Tibial nerve (tissue), 4 donors: ENCODE results near the gene TMCO4.

Source experiments
- CTCF ChIP-seq, 5 experiments: fragments of 200-600 bp in 3 of 5; fragments of 450-650 bp in 2 of 5; sonication (generic) in 3 of 5; IDR thresholded peaks; one replicate each; pipeline ENCODE4 v1.5.1; 2016 to 2019; ENCODE audit warnings: antibody characterized with exemption in 5 of 5, mild to moderate bottlenecking in 3 of 5, moderate library complexity in 2 of 5
- EP300 ChIP-seq, 2 donors: sonication (generic); formaldehyde crosslinking; IDR thresholded peaks; one replicate each; pipeline ENCODE4 v1.6.1; 2017; ENCODE audit warnings: antibody characterized with exemption in 2 of 2, mild to moderate bottlenecking in 1 of 2
- POLR2A ChIP-seq, 2 donors: fragments of 450-650 bp; IDR thresholded peaks; one replicate each; pipeline ENCODE4 v1.6.1; 2017; ENCODE audit warnings: antibody characterized with exemption in 2 of 2, mild to moderate bottlenecking in 2 of 2, moderate library complexity in 2 of 2

- no peak for TF ChIP-seq CTCF (IDR thresholded peaks at IDR 0.05)
- no peak for TF ChIP-seq POLR2A (IDR thresholded peaks at IDR 0.05)
- TF ChIP-seq EP300 (IDR thresholded peaks at IDR 0.05) = no peak
These were observed 86.8 kb downstream of the TMCO4 start for GRCh38 chr1:19712928-19713327.
